GM18909 (cell line): Measurements from ENCODE around the gene TMEM203.
"Not testable (repeated sequence)": the region's sequence is repeated elsewhere in the genome, so short reads cannot be mapped to it uniquely, and the experiment has no call there.

Experiments used
- ATAC-seq: cut with Tn5 transposase; IDR thresholded peaks from one replicate; pipeline ENCODE4 v1.9.1; 2021; ENCODE audit warnings: mild to moderate bottlenecking; ENCODE audit not compliant: unreplicated experiment, poor library complexity

Gene TMEM203

GRCh38 chr9:137205126-137206069 lies at the start of gene TMEM203, which contains the start of gene NDOR1:
TMEM203 (minus strand) TSS chr9:137205648; CDS start chr9:137205414, 234 bp downstream.
NDOR1 (plus strand) TSS chr9:137205700; CDS start chr9:137205778, 78 bp downstream.
- ATAC-seq: peak; percentile 51

GRCh38 chr9:137254624-137255447 lies 49.4 kb upstream of the TMEM203 start, which contains the start of gene NELFB:
NELFB (plus strand) TSS chr9:137255327.
- peak; percentile 76 for ATAC-seq

- ATAC-seq: no peak
Observed at GRCh38 chr9:137253717-137254623, 48.5 kb upstream of the TMEM203 start.

- no peak for ATAC-seq
Observed at GRCh38 chr9:137252555-137253506, 47.4 kb upstream of the TMEM203 start.

GRCh38 chr9:137251490-137252268 lies 46.2 kb upstream of the TMEM203 start:
- no peak for ATAC-seq

- ATAC-seq: no peak
Observed at GRCh38 chr9:137251194-137251461, 45.7 kb upstream of the TMEM203 start, which contains the start of gene STPG3. STPG3 (plus strand) TSS chr9:137251286; CDS start chr9:137251287, 1 bp downstream.

GRCh38 chr9:137250329-137251193 lies 45.1 kb upstream of the TMEM203 start:
- no peak for ATAC-seq

GRCh38 chr9:137247916-137248175 lies 42.4 kb upstream of the TMEM203 start:
- ATAC-seq: no peak

- no peak for ATAC-seq
Observed at GRCh38 chr9:137247135-137247915, 41.9 kb upstream of the TMEM203 start.

GRCh38 chr9:137245450-137246421 lies 40.3 kb upstream of the TMEM203 start:
- no peak for ATAC-seq

- ATAC-seq: no peak
Observed at GRCh38 chr9:137244486-137245449, 39.3 kb upstream of the TMEM203 start.

- no peak for ATAC-seq
Observed at GRCh38 chr9:137243626-137244485, 38.4 kb upstream of the TMEM203 start.

- not testable (repeated sequence) for ATAC-seq
Observed at GRCh38 chr9:137243266-137243625, 37.8 kb upstream of the TMEM203 start.
